Upper lobe of left lung (tissue), 4 donors: ENCODE data around the gene EPHB2.

Experiments used
- CTCF ChIP-seq, 6 experiments: fragments of 450-650 bp in 4 of 6; fragments of 200-600 bp in 2 of 6; sonication (generic) in 2 of 6; IDR thresholded peaks; one replicate each; pipeline ENCODE4 v1.5.1; 2016 to 2019; ENCODE audit warnings: antibody characterized with exemption in 6 of 6
- EP300 ChIP-seq, 4 donors: sonication (generic); formaldehyde crosslinking; IDR thresholded peaks; one replicate each; pipeline ENCODE4 v1.5.1; 2017; ENCODE audit warnings: antibody characterized with exemption in 4 of 4, control low read depth in 2 of 4
- POLR2A ChIP-seq, 4 donors: fragments of 450-650 bp; IDR thresholded peaks; one replicate each; pipeline ENCODE4 v1.5.1; 2016 to 2017; ENCODE audit warnings: antibody characterized with exemption in 4 of 4, mild to moderate bottlenecking in 2 of 4
- POLR2AphosphoS5 ChIP-seq, 2 donors: sonication (generic); formaldehyde crosslinking; IDR thresholded peaks; one replicate each; pipeline ENCODE4 v1.5.1; 2017; ENCODE audit warnings: antibody characterized with exemption in 2 of 2

DNA sequence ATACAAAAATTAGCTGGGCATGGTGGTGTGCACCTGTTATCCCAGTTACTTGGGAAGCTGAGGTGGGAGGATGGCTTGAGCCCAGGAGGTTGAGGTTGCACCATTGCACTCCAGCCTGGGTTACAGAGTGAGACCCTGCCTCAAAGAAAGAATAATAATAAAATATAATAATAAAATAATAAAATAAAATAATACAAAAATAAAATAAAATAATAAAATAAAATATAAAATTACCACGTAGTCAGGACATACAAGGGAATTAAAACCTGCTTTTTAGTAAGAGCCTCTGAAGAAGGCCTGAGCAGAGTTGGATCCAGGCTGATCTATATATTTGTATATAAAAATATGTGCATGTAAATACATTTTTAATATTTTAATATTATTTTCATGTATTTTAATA is 41.7 kb downstream of the EPHB2 start:
- TF ChIP-seq CTCF (IDR thresholded peaks at IDR 0.05), result no peak
- no peak for TF ChIP-seq EP300 (IDR thresholded peaks at IDR 0.05)
- no peak for TF ChIP-seq POLR2AphosphoS5 (IDR thresholded peaks at IDR 0.05)
- TF ChIP-seq POLR2A (IDR thresholded peaks at IDR 0.05), result no peak
